Measurements from ENCODE around the gene RRM2.
"Not testable (repeated sequence)": the region's sequence is repeated elsewhere in the genome, so short reads cannot be mapped to it uniquely, and the experiment has no call there.

RRM2 gene

GRCh38 chr2:10135296-10136089 lies 13.0 kb downstream of the RRM2 start:
- DNase-seq = no peak

GRCh38 chr2:10136101-10136934 lies 13.8 kb downstream of the RRM2 start:
- DNase-seq = no peak

- no peak for DNase-seq
Observed at GRCh38 chr2:10137053-10137843, 14.7 kb downstream of the RRM2 start.

GRCh38 chr2:10139536-10139935 lies 17.0 kb downstream of the RRM2 start:
- DNase-seq = no peak

- no peak for DNase-seq
Observed at GRCh38 chr2:10140841-10141610, 18.5 kb downstream of the RRM2 start.

GRCh38 chr2:10141736-10142639 lies 19.4 kb downstream of the RRM2 start:
- no peak for DNase-seq

- no peak for DNase-seq
Observed at GRCh38 chr2:10142640-10142965, 20.1 kb downstream of the RRM2 start.

GRCh38 chr2:10144771-10145518 lies 22.4 kb downstream of the RRM2 start:
- no peak for DNase-seq

GRCh38 chr2:10145519-10146357 lies 23.2 kb downstream of the RRM2 start:
- DNase-seq = no peak

GRCh38 chr2:10146366-10147005 lies 23.9 kb downstream of the RRM2 start:
- no peak for DNase-seq

- DNase-seq = not testable (repeated sequence)
Observed at GRCh38 chr2:10147050-10147660, 24.6 kb downstream of the RRM2 start.

- DNase-seq = no peak
Observed at GRCh38 chr2:10148268-10148667, 25.7 kb downstream of the RRM2 start.

GRCh38 chr2:10149635-10150034 lies 27.1 kb downstream of the RRM2 start:
- no peak for DNase-seq

GRCh38 chr2:10150436-10150835 lies 27.9 kb downstream of the RRM2 start:
- no peak for DNase-seq

- no peak for DNase-seq
Observed at GRCh38 chr2:10151462-10151861, 28.9 kb downstream of the RRM2 start.

GRCh38 chr2:10157293-10157692 lies 34.8 kb downstream of the RRM2 start:
- no peak for DNase-seq

- DNase-seq = no peak
Observed at GRCh38 chr2:10158681-10159080, 36.1 kb downstream of the RRM2 start.

GRCh38 chr2:10159086-10159485 lies 36.5 kb downstream of the RRM2 start:
- DNase-seq = no peak

- no peak for DNase-seq
Observed at GRCh38 chr2:10159581-10160131, 37.1 kb downstream of the RRM2 start.
